Stimulated activated effector memory CD8-positive, alpha-beta T cell treated with anti-CD3 and anti-CD28 coated beads, Interleukin-12 subunit alpha, Interleukin-12 subunit beta, amount 100 ng/mL, for 72 hours (primary cell): ENCODE measurements around the gene CD52.

Experiments
- ATAC-seq: fragments of 150-1000 bp; cut with Tn5 transposase; 2 replicates; pipeline ENCODE4 v1.10.0; 2021
- DNase-seq, 2 donors: peaks; one replicate each; pipeline ENCODE4 v3.0.0; 2021 to 2022; ENCODE audit warnings: low spot score in 2 of 2
- H3K27ac Mint-ChIP-seq: one replicate; pipeline ENCODE4 v1.8.0; 2022; ENCODE audit warnings: mild to moderate bottlenecking, mixed read lengths
- H3K36me3 Mint-ChIP-seq: one replicate; pipeline ENCODE4 v1.8.0; 2022; ENCODE audit warnings: mild to moderate bottlenecking, mixed read lengths
- H3K4me1 Mint-ChIP-seq: one replicate; pipeline ENCODE4 v1.8.0; 2022; ENCODE audit warnings: mixed read lengths
- H3K4me3 Mint-ChIP-seq: one replicate; pipeline ENCODE4 v1.8.0; 2022; ENCODE audit warnings: mild to moderate bottlenecking, mixed read lengths
- H3K9me3 Mint-ChIP-seq: one replicate; pipeline ENCODE4 v1.8.0; 2022; ENCODE audit warnings: mixed read lengths

CD52 gene

GRCh38 chr1:26350343-26350700, 32.6 kb downstream of the CD52 start:
- Mint-ChIP-seq H3K36me3 (no peaks in the 10 kb centered on the region), H3K4me1 (peaks cover 6% of the 10 kb centered on the region), H3K4me3 (no peak overlapping the region), H3K27ac (no peak overlapping the region), H3K9me3 (no peaks in the 10 kb centered on the region)
- ATAC-seq (no peak), DNase-seq (no peak)

- ATAC-seq (no peak), DNase-seq (no peak)
- Mint-ChIP-seq H3K9me3 (no peaks in the 10 kb centered on the region), H3K4me1 (peaks cover 10% of the 10 kb centered on the region), H3K27ac (peak overlapping the region; percentile 1), H3K36me3 (no peaks in the 10 kb centered on the region), H3K4me3 (no peak overlapping the region)
Observed at GRCh38 chr1:26350701-26351589, 33.2 kb downstream of the CD52 start.

GRCh38 chr1:26351590-26352337, 34.0 kb downstream of the CD52 start:
- Mint-ChIP-seq H3K4me1 (peaks cover 11% of the 10 kb centered on the region), H3K27ac (peak overlapping the region; percentile 1), H3K36me3 (no peaks in the 10 kb centered on the region), H3K9me3 (no peaks in the 10 kb centered on the region), H3K4me3 (no peak overlapping the region)
- DNase-seq: no peak
- ATAC-seq: peak; percentile 37

- ATAC-seq (no peak), DNase-seq (no peak)
- Mint-ChIP-seq H3K36me3 (no peaks in the 10 kb centered on the region), H3K4me1 (peaks cover 11% of the 10 kb centered on the region), H3K4me3 (no peak overlapping the region), H3K9me3 (no peaks in the 10 kb centered on the region), H3K27ac (no peak overlapping the region)
Observed at GRCh38 chr1:26352338-26352679, 34.6 kb downstream of the CD52 start.

GRCh38 chr1:26353210-26353859, 35.6 kb downstream of the CD52 start:
- Mint-ChIP-seq H3K36me3 (no peaks in the 10 kb centered on the region), H3K4me3 (no peak overlapping the region), H3K9me3 (no peaks in the 10 kb centered on the region), H3K4me1 (peaks cover 12% of the 10 kb centered on the region), H3K27ac (peak overlapping the region; percentile 79)
- ATAC-seq (no peak), DNase-seq (no peak)

GRCh38 chr1:26353976-26354820, 36.4 kb downstream of the CD52 start, which contains the start of gene CRYBG2:
Gene CRYBG2, minus strand, starts transcription at chr1:26354130. Its CDS starts 7,473 bp downstream, at chr1:26346657.
- Mint-ChIP-seq H3K27ac (peak within 1 kb of the TSS; percentile 79), H3K4me1 (peaks cover 20% of the 10 kb centered on the region), H3K9me3 (no peaks in the 10 kb centered on the region), H3K36me3 (no peaks in the 10 kb centered on the region), H3K4me3 (no peak within 1 kb of the TSS)
- DNase-seq (no peak), ATAC-seq (no peak)

GRCh38 chr1:26354972-26355371, 37.2 kb downstream of the CD52 start:
- Mint-ChIP-seq H3K36me3 (no peaks in the 10 kb centered on the region), H3K4me1 (peaks cover 28% of the 10 kb centered on the region), H3K9me3 (no peaks in the 10 kb centered on the region), H3K4me3 (no peak overlapping the region), H3K27ac (no peak overlapping the region)
- DNase-seq: no peak
- no peak for ATAC-seq

GRCh38 chr1:26356106-26356505, 38.3 kb downstream of the CD52 start:
- H3K4me3 Mint-ChIP-seq: no peak overlapping the region
- peaks cover 39% of the 10 kb centered on the region for H3K4me1 Mint-ChIP-seq
- H3K27ac Mint-ChIP-seq: peak overlapping the region; percentile 79
- H3K36me3 Mint-ChIP-seq: no peaks in the 10 kb centered on the region
- ATAC-seq: no peak
- DNase-seq: no peak
- no peaks in the 10 kb centered on the region for H3K9me3 Mint-ChIP-seq

GRCh38 chr1:26357121-26357602, 39.4 kb downstream of the CD52 start:
- DNase-seq (no peak), ATAC-seq (no peak)
- no peak overlapping the region for H3K4me3 Mint-ChIP-seq
- no peak overlapping the region for H3K27ac Mint-ChIP-seq
- no peaks in the 10 kb centered on the region for H3K36me3 Mint-ChIP-seq
- peaks cover 37% of the 10 kb centered on the region for H3K4me1 Mint-ChIP-seq
- no peaks in the 10 kb centered on the region for H3K9me3 Mint-ChIP-seq

- DNase-seq (peak; percentile 33 to 64), ATAC-seq (peak; percentile 82)
- Mint-ChIP-seq H3K36me3 (peaks cover 8% of the 10 kb centered on the region), H3K9me3 (no peaks in the 10 kb centered on the region), H3K27ac (peak overlapping the region; percentile 34), H3K4me1 (peaks cover 45% of the 10 kb centered on the region), H3K4me3 (peak overlapping the region; percentile 74)
Observed at GRCh38 chr1:26358411-26359384, 40.9 kb downstream of the CD52 start.

- Mint-ChIP-seq H3K27ac (peak overlapping the region; percentile 76), H3K4me3 (peak overlapping the region; percentile 74), H3K4me1 (peaks cover 59% of the 10 kb centered on the region), H3K9me3 (no peaks in the 10 kb centered on the region), H3K36me3 (peaks cover 13% of the 10 kb centered on the region)
- DNase-seq: no peak
- peak; percentile 39 for ATAC-seq
Observed at GRCh38 chr1:26359981-26360806, 42.4 kb downstream of the CD52 start.

- peaks cover 13% of the 10 kb centered on the region for H3K36me3 Mint-ChIP-seq
Observed at GRCh38 chr1:26360807-26361604, 43.2 kb downstream of the CD52 start.

More at GRCh38 chr1:26360807-26361604, 43.2 kb downstream of the CD52 start:
- DNase-seq (no peak), ATAC-seq (no peak)
- peak overlapping the region; percentile 74 for H3K4me3 Mint-ChIP-seq
- peak overlapping the region; percentile 76 for H3K27ac Mint-ChIP-seq
- H3K4me1 Mint-ChIP-seq: peaks cover 55% of the 10 kb centered on the region
- no peaks in the 10 kb centered on the region for H3K9me3 Mint-ChIP-seq
